GM18909 (cell line): ENCODE measurements around the gene MCFD2.

Source experiments
- ATAC-seq: cut with Tn5 transposase; IDR thresholded peaks from one replicate; pipeline ENCODE4 v1.9.1; 2021; ENCODE audit warnings: mild to moderate bottlenecking; ENCODE audit not compliant: unreplicated experiment, poor library complexity

Gene MCFD2

GRCh38 chr2:46939626-46940359 is 24.2 kb upstream of the MCFD2 start:
- ATAC-seq: no peak

- no peak for ATAC-seq
Observed at GRCh38 chr2:46937471-46937901, 21.9 kb upstream of the MCFD2 start.

- ATAC-seq: no peak
Observed at GRCh38 chr2:46936566-46936965, 21.0 kb upstream of the MCFD2 start.

GRCh38 chr2:46935071-46935470 is 19.5 kb upstream of the MCFD2 start:
- no peak for ATAC-seq

- ATAC-seq: no peak
Observed at GRCh38 chr2:46929612-46930011, 14.0 kb upstream of the MCFD2 start.

GRCh38 chr2:46926863-46927262 is 11.3 kb upstream of the MCFD2 start:
- ATAC-seq: no peak

- no peak for ATAC-seq
Observed at GRCh38 chr2:46925474-46926351, 10.1 kb upstream of the MCFD2 start.

- ATAC-seq: no peak
Observed at GRCh38 chr2:46924608-46925007, 9.0 kb upstream of the MCFD2 start.

- no peak for ATAC-seq
Observed at GRCh38 chr2:46924038-46924437, 8.4 kb upstream of the MCFD2 start.

GRCh38 chr2:46923041-46923528 is 7.5 kb upstream of the MCFD2 start:
- ATAC-seq: no peak

- no peak for ATAC-seq
Observed at GRCh38 chr2:46922606-46923005, 7.0 kb upstream of the MCFD2 start.

GRCh38 chr2:46921676-46922448 is 6.3 kb upstream of the MCFD2 start:
- no peak for ATAC-seq

- no peak for ATAC-seq
Observed at GRCh38 chr2:46917628-46918027, 2.0 kb upstream of the MCFD2 start.

GRCh38 chr2:46915811-46916630 is 415 bp upstream of the MCFD2 start:
- peak; percentile 85 for ATAC-seq

GRCh38 chr2:46914578-46915230 is 902 bp downstream of the MCFD2 start:
- ATAC-seq: no peak

- no peak for ATAC-seq
Observed at GRCh38 chr2:46913471-46914381, 1.9 kb downstream of the MCFD2 start.

GRCh38 chr2:46909771-46910419 is 5.7 kb downstream of the MCFD2 start:
- peak; percentile 90 for ATAC-seq

GRCh38 chr2:46909150-46909549 is 6.5 kb downstream of the MCFD2 start:
- ATAC-seq: no peak
